ENCODE results near the gene SLC39A10.

Gene SLC39A10

DNA sequence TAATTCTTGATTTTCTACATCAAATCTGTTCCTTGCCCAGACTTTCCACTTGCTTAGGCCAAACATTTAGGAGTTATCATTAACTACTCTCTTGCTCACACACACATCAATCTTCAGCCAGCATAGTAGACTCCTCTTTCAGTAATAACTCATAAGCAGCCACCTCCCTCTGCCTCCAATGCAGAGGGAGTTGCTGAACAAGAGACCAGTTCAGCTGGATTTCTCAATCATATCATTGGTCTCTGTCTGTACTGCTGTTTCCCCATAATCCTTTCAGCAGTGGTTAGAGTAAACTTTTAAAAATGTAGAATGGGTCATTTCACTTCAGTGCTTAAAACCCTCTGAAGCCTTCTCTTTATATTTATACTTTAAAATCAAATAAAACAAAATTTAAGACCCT is 112.9 kb downstream of the SLC39A10 start:
- Histone ChIP-seq H2AFZ (ENCODE audit: low read length) (no peak overlapping the region), H3K79me2 (ENCODE audit: low read length) (no peaks in the 10 kb centered on the region), H3K27ac (ENCODE audit: low read length) (no peak overlapping the region), H4K20me1 (ENCODE audit: insufficient read depth, low read length) (no peaks in the 10 kb centered on the region), H3K9me2 (replicated peaks; ENCODE audit: insufficient read depth, low read length) (no peaks in the 10 kb centered on the region), H3K36me3 (replicated peaks; ENCODE audit: insufficient read depth, low read length) (no peaks in the 10 kb centered on the region), H3K9me3 (replicated peaks; ENCODE audit: insufficient read depth, low read length) (no peaks in the 10 kb centered on the region), H3K9ac (ENCODE audit: low read length) (no peak overlapping the region), H3K4me2 (ENCODE audit: low read depth, low read length) (no peak overlapping the region), H3F3A (ENCODE audit: insufficient read depth, low read length) (no peaks in the 10 kb centered on the region), H3K27me3 (replicated peaks; ENCODE audit: insufficient read depth, low read length) (no peaks in the 10 kb centered on the region), H3K4me3 (ENCODE audit: low read length) (no peak overlapping the region), H3K4me1 (ENCODE audit: low read length) (no peaks in the 10 kb centered on the region)
- TF ChIP-seq EZH2 (optimal IDR thresholded peaks at IDR 0.05; ENCODE audit: low read depth, low read length) (no peak), EZH2phosphoT487 (IDR thresholded peaks at IDR 0.05; ENCODE audit: low read length) (no peak)
- TF ChIP-seq, protein P1, sequence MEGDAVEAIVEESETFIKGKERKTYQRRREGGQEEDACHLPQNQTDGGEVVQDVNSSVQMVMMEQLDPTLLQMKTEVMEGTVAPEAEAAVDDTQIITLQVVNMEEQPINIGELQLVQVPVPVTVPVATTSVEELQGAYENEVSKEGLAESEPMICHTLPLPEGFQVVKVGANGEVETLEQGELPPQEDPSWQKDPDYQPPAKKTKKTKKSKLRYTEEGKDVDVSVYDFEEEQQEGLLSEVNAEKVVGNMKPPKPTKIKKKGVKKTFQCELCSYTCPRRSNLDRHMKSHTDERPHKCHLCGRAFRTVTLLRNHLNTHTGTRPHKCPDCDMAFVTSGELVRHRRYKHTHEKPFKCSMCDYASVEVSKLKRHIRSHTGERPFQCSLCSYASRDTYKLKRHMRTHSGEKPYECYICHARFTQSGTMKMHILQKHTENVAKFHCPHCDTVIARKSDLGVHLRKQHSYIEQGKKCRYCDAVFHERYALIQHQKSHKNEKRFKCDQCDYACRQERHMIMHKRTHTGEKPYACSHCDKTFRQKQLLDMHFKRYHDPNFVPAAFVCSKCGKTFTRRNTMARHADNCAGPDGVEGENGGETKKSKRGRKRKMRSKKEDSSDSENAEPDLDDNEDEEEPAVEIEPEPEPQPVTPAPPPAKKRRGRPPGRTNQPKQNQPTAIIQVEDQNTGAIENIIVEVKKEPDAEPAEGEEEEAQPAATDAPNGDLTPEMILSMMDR (IDR thresholded peaks at IDR 0.05; ENCODE audit: low read length) = no peak
- DNase-seq = no peak

DNA sequence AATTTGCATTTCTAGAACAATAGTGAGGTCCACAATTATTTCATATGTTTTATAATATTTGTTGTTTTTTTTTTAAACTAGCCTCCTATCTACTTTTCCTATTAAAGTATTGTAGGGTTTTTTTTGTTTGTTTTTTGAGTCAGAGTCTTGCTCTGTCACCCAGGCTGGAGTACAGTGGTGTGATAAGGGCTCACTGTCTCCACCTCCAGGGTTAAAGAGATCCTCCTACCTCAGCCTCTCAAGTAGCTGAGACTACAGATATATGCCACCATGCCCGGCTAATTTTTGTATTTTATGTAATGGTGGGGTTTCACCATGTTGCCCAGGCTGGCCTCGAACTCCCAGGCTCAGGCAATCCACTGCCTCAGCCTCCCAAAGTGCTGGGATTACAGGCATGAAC is 122.5 kb downstream of the SLC39A10 start:
- no peaks in the 10 kb centered on the region for H3K36me3 ChIP-seq (replicated peaks; ENCODE audit: insufficient read depth, low read length)
- no peak overlapping the region for H2AFZ ChIP-seq (ENCODE audit: low read length)
- no peaks in the 10 kb centered on the region for H3F3A ChIP-seq (ENCODE audit: insufficient read depth, low read length)
- no peaks in the 10 kb centered on the region for H3K4me1 ChIP-seq (ENCODE audit: low read length)
- H4K20me1 ChIP-seq (ENCODE audit: insufficient read depth, low read length) = no peaks in the 10 kb centered on the region
- no peak overlapping the region for H3K4me3 ChIP-seq (ENCODE audit: low read length)
- no peak overlapping the region for H3K4me2 ChIP-seq (ENCODE audit: low read depth, low read length)
- H3K79me2 ChIP-seq (ENCODE audit: low read length) = no peaks in the 10 kb centered on the region
- H3K9ac ChIP-seq (ENCODE audit: low read length) = no peak overlapping the region
- H3K9me3 ChIP-seq (replicated peaks; ENCODE audit: insufficient read depth, low read length) = no peaks in the 10 kb centered on the region
- H3K27me3 ChIP-seq (replicated peaks; ENCODE audit: insufficient read depth, low read length) = no peaks in the 10 kb centered on the region
- H3K27ac ChIP-seq (ENCODE audit: low read length) = no peak overlapping the region
- H3K9me2 ChIP-seq (replicated peaks; ENCODE audit: insufficient read depth, low read length) = no peaks in the 10 kb centered on the region
- TF ChIP-seq EZH2 (optimal IDR thresholded peaks at IDR 0.05; ENCODE audit: low read depth, low read length) (no peak), EZH2phosphoT487 (IDR thresholded peaks at IDR 0.05; ENCODE audit: low read length) (no peak)
- DNase-seq = no peak

DNA sequence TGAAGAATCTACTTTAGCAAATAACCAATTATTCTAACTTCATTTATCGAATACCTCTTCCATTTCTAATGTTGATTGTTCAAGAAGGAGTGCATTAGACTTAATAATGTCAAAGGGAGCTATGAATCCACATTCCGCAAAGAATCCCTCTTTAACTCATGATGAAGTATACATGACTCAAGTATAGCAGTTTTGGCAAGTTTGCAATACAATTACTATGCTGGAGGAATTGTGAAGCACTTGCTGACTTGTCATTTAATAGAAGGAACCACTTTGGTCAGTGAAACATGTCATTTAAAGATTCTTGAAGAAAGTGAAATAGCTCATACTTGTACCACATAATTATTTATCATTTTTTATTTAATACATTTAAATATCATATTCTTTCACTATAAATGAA is 125.1 kb downstream of the SLC39A10 start:
- no peak for TF ChIP-seq EZH2phosphoT487 (IDR thresholded peaks at IDR 0.05; ENCODE audit: low read length)
- TF ChIP-seq, protein P1 (IDR thresholded peaks at IDR 0.05; ENCODE audit: low read length) = no peak
- H3K27me3 ChIP-seq (replicated peaks; ENCODE audit: insufficient read depth, low read length) = no peaks in the 10 kb centered on the region
- no peak overlapping the region for H3K27ac ChIP-seq (ENCODE audit: low read length)
- H3K36me3 ChIP-seq (replicated peaks; ENCODE audit: insufficient read depth, low read length) = no peaks in the 10 kb centered on the region
- H3K79me2 ChIP-seq (ENCODE audit: low read length) = no peaks in the 10 kb centered on the region
- no peaks in the 10 kb centered on the region for H3K9me2 ChIP-seq (replicated peaks; ENCODE audit: insufficient read depth, low read length)
- no peak overlapping the region for H2AFZ ChIP-seq (ENCODE audit: low read length)
- no peak overlapping the region for H3K4me3 ChIP-seq (ENCODE audit: low read length)
- no peak for DNase-seq
- no peak overlapping the region for H3K4me2 ChIP-seq (ENCODE audit: low read depth, low read length)
- H3K9me3 ChIP-seq (replicated peaks; ENCODE audit: insufficient read depth, low read length) = no peaks in the 10 kb centered on the region
- H3K4me1 ChIP-seq (ENCODE audit: low read length) = no peaks in the 10 kb centered on the region
- H4K20me1 ChIP-seq (ENCODE audit: insufficient read depth, low read length) = no peaks in the 10 kb centered on the region
- H3F3A ChIP-seq (ENCODE audit: insufficient read depth, low read length) = no peaks in the 10 kb centered on the region
- no peak overlapping the region for H3K9ac ChIP-seq (ENCODE audit: low read length)

Measured in MM.1S (cell line).